Tibial nerve (tissue), 4 donors: ENCODE data around the gene ARRDC1. TPM values are rescaled to one million over a fixed set of nuclear protein-coding genes. Genes with fewer than 3 reads are reported as not detected.

Experiments
- DNase-seq, 2 donors: peaks; one replicate each; pipeline ENCODE4 v3.0.0-alpha.2; 2019; ENCODE audit warnings: low spot score in 2 of 2
- H3K27ac ChIP-seq, 4 donors: fragments of 200-600 bp; sonication (generic) in 3 of 4; one replicate each; pipeline ENCODE4 v1.5.1; 2017 to 2019; ENCODE audit warnings: mild to moderate bottlenecking in 1 of 4
- H3K27me3 ChIP-seq, 2 donors: fragments of 200-600 bp; sonication (generic) in 1 of 2; one replicate each; pipeline versions ENCODE4 v1.5.1 to v1.6.0; 2017 to 2019
- H3K36me3 ChIP-seq, 3 donors: fragments of 200-600 bp; sonication (generic); one replicate each; pipeline ENCODE4 v1.5.1; 2018 to 2019
- H3K4me1 ChIP-seq, 4 donors: fragments of 200-600 bp; sonication (generic) in 3 of 4; one replicate each; pipeline ENCODE4 v1.5.1; 2017 to 2019
- H3K4me3 ChIP-seq, 4 donors: fragments of 200-600 bp; sonication (generic) in 3 of 4; one replicate each; pipeline ENCODE4 v1.5.1; 2017 to 2019; ENCODE audit warnings: mild to moderate bottlenecking in 1 of 4, moderate library complexity in 1 of 4
- H3K9me3 ChIP-seq, 4 donors: fragments of 200-600 bp; sonication (generic) in 3 of 4; one replicate each; pipeline ENCODE4 v1.5.1; 2017 to 2019
- EP300 ChIP-seq, 2 donors: sonication (generic); formaldehyde crosslinking; IDR thresholded peaks; one replicate each; pipeline ENCODE4 v1.6.1; 2017; ENCODE audit warnings: antibody characterized with exemption in 2 of 2, mild to moderate bottlenecking in 1 of 2
- POLR2A ChIP-seq, 2 donors: fragments of 450-650 bp; IDR thresholded peaks; one replicate each; pipeline ENCODE4 v1.6.1; 2017; ENCODE audit warnings: antibody characterized with exemption in 2 of 2, mild to moderate bottlenecking in 2 of 2, moderate library complexity in 2 of 2
- WGBS, 2 donors: methylation state at CpG; one replicate each; pipeline ENCODE4 v1.1.5; 2018; 5-methylcytosine and 5-hydroxymethylcytosine counted together
- total RNA-seq, 4 donors: library from RNA; depleted of rRNA; stranded (reverse); fragments of >200 nt; gene quantifications; one replicate each; pipeline ENCODE4 v1.1.0, GENCODE V29; 2016
- TF ChIP-seq, protein P1 (sequence below), 5 experiments: fragments of 200-600 bp in 3 of 5; fragments of 450-650 bp in 2 of 5; sonication (generic) in 3 of 5; IDR thresholded peaks; one replicate each; pipeline ENCODE4 v1.5.1; 2016 to 2019; ENCODE audit warnings: antibody characterized with exemption in 5 of 5, mild to moderate bottlenecking in 3 of 5, moderate library complexity in 2 of 5

Gene ARRDC1
- total RNA-seq, 4 donors from 2014 or later = 26.4 to 83.1 (median 50.1) TPM

GRCh38 chr9:137583347-137583746 is 22.1 kb upstream of the ARRDC1 start:
- no peak overlapping the region for H3K27ac ChIP-seq
- H3K9me3 ChIP-seq = no peaks in the 10 kb centered on the region
- H3K4me3 ChIP-seq = no peak overlapping the region
- DNase-seq = no peak
- H3K27me3 ChIP-seq = no peaks in the 10 kb centered on the region
- no peak for TF ChIP-seq EP300 (IDR thresholded peaks at IDR 0.05)
- TF ChIP-seq, protein P1, sequence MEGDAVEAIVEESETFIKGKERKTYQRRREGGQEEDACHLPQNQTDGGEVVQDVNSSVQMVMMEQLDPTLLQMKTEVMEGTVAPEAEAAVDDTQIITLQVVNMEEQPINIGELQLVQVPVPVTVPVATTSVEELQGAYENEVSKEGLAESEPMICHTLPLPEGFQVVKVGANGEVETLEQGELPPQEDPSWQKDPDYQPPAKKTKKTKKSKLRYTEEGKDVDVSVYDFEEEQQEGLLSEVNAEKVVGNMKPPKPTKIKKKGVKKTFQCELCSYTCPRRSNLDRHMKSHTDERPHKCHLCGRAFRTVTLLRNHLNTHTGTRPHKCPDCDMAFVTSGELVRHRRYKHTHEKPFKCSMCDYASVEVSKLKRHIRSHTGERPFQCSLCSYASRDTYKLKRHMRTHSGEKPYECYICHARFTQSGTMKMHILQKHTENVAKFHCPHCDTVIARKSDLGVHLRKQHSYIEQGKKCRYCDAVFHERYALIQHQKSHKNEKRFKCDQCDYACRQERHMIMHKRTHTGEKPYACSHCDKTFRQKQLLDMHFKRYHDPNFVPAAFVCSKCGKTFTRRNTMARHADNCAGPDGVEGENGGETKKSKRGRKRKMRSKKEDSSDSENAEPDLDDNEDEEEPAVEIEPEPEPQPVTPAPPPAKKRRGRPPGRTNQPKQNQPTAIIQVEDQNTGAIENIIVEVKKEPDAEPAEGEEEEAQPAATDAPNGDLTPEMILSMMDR (IDR thresholded peaks at IDR 0.05) = no peak
- no peak for TF ChIP-seq POLR2A (IDR thresholded peaks at IDR 0.05)
- peaks cover 0 to 17% (median 0%) of the 10 kb centered on the region in 4 donors for H3K4me1 ChIP-seq
- H3K36me3 ChIP-seq = peaks cover 0 to 81% (median 5%) of the 10 kb centered on the region in 3 donors
- WGBS, 2 donors = 77 to 84% methylated on average over 14 of the region's 14 CpGs

- Histone ChIP-seq H3K4me1 (peaks cover 0 to 22% (median 2%) of the 10 kb centered on the region in 4 donors), H3K27me3 (no peaks in the 10 kb centered on the region), H3K36me3 (peaks cover 0 to 83% (median 5%) of the 10 kb centered on the region in 3 donors), H3K27ac (no peak overlapping the region), H3K4me3 (no peak overlapping the region), H3K9me3 (no peaks in the 10 kb centered on the region)
- no peak for TF ChIP-seq POLR2A (IDR thresholded peaks at IDR 0.05)
- TF ChIP-seq, protein P1 (IDR thresholded peaks at IDR 0.05) = no peak
- TF ChIP-seq EP300 (IDR thresholded peaks at IDR 0.05) = no peak
- DNase-seq = no peak
- WGBS, 2 donors = 53 to 62% methylated on average over 8 of the region's 8 CpGs
Observed at GRCh38 chr9:137583957-137584356, 21.5 kb upstream of the ARRDC1 start.

- TF ChIP-seq POLR2A (IDR thresholded peaks at IDR 0.05) (no peak), EP300 (IDR thresholded peaks at IDR 0.05) (no peak)
- TF ChIP-seq, protein P1 (IDR thresholded peaks at IDR 0.05) = no peak
Observed at GRCh38 chr9:137586854-137587253, 18.6 kb upstream of the ARRDC1 start.

DNA sequence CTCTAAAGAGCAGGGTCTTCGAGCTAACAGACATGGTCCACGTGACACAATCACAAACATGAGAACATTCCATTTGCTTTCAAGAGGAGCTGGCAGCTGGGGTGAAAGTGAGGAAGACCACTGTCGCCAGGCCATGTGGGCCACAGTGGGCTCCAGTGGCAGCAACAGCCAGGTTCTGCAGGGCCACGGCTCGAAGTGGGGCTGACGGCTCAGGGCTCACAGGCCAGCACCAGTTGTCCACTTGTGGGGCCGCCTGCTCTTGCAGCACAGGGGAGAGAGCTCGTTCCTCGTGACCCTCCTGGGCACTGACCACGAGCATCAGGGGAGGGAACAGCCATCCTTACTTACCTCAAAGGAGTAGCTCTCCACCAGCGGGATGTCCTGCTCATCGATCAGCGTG is 17.2 kb upstream of the ARRDC1 start:
- peaks cover 0 to 23% (median 14%) of the 10 kb centered on the region in 4 donors for H3K4me1 ChIP-seq
- H3K36me3 ChIP-seq = peaks cover 0 to 52% (median 5%) of the 10 kb centered on the region in 3 donors
- no peak for DNase-seq

More at GRCh38 chr9:137586854-137587253, 18.6 kb upstream of the ARRDC1 start:
- H3K4me1 ChIP-seq = peaks cover 0 to 23% (median 14%) of the 10 kb centered on the region in 4 donors
- 96 to 97% methylated on average over 13 to 14 of the region's 14 CpGs for WGBS, 2 donors
- H3K27ac ChIP-seq = no peak overlapping the region
- DNase-seq = no peak
- H3K9me3 ChIP-seq = no peaks in the 10 kb centered on the region
- peaks cover 0 to 67% (median 5%) of the 10 kb centered on the region in 3 donors for H3K36me3 ChIP-seq
- H3K27me3 ChIP-seq = no peaks in the 10 kb centered on the region
- no peak overlapping the region for H3K4me3 ChIP-seq

GRCh38 chr9:137588891-137589290 is 16.6 kb upstream of the ARRDC1 start:
- no peak for DNase-seq
- 84 to 87% methylated on average over 6 of the region's 6 CpGs for WGBS, 2 donors
- H3K36me3 ChIP-seq = peaks cover 0 to 47% (median 5%) of the 10 kb centered on the region in 3 donors
- H3K27ac ChIP-seq = no peak overlapping the region
- H3K4me3 ChIP-seq = peak overlapping the region in 2 of 4 donors; percentile 76 to 93
- TF ChIP-seq POLR2A (IDR thresholded peaks at IDR 0.05) (no peak), EP300 (IDR thresholded peaks at IDR 0.05) (no peak)
- TF ChIP-seq, protein P1 (IDR thresholded peaks at IDR 0.05) = no peak
- H3K4me1 ChIP-seq = peaks cover 0 to 23% (median 14%) of the 10 kb centered on the region in 4 donors
- no peaks in the 10 kb centered on the region for H3K9me3 ChIP-seq
- H3K27me3 ChIP-seq = no peaks in the 10 kb centered on the region

More for the DNA sequence above, 17.2 kb upstream of the ARRDC1 start:
- Histone ChIP-seq H3K4me3 (no peak overlapping the region), H3K27me3 (no peaks in the 10 kb centered on the region), H3K9me3 (no peaks in the 10 kb centered on the region), H3K27ac (no peak overlapping the region)
- WGBS, 2 donors = 87% methylated on average over 7 to 13 of the region's 13 CpGs
- no peak for TF ChIP-seq EP300 (IDR thresholded peaks at IDR 0.05)
- no peak for TF ChIP-seq POLR2A (IDR thresholded peaks at IDR 0.05)
- TF ChIP-seq, protein P1 (IDR thresholded peaks at IDR 0.05) = no peak
